B cell (primary cell): ENCODE data around the gene TMEM271. TPM values are rescaled to one million over a fixed set of nuclear protein-coding genes. Genes with fewer than 3 reads are reported as not detected.

ENCODE experiments used
- ATAC-seq: fragments of 200-7000 bp; cut with Tn5 transposase; one replicate; pipeline ENCODE4 v1.10.0; 2021; ENCODE audit warnings: low read depth, mild to moderate bottlenecking, moderate number of reproducible peaks, moderate library complexity
- CTCF ChIA-PET: fragments of 350-600 bp; sonication (Branson Sonifier 250); formaldehyde crosslinking; loops from one replicate; lab custom pipeline; 2021; ENCODE audit warnings: antibody characterized with exemption, inconsistent platforms; lab: Charles Lee
- POLR2A ChIA-PET: fragments of 350-600 bp; sonication (Branson Sonifier 250); formaldehyde crosslinking; loops from one replicate; lab custom pipeline; 2021; ENCODE audit warnings: antibody characterized with exemption; lab: Charles Lee
- DNase-seq: peaks from one replicate; pipeline ENCODE4 v3.0.0; 2013
- H2AFZ ChIP-seq: 2 replicates; pipeline ENCODE4 v1.6.1; 2012; ENCODE audit warnings: mild to moderate bottlenecking, low read depth, low read length; ENCODE audit not compliant: insufficient read depth, poor library complexity, severe bottlenecking
- H3K27ac ChIP-seq, 2 donors: 1 replicate in 1 of 2; 2 replicates in 1 of 2; pipeline ENCODE4 v1.5.1; 2012 to 2013; ENCODE audit warnings: low read length in 2 of 2, mild to moderate bottlenecking in 2 of 2, moderate library complexity in 1 of 2
- H3K27me3 ChIP-seq, 4 experiments: fragments of 200-600 bp in 1 of 4; sonication (generic) in 1 of 4; replicated peaks in 1 of 4; 1 replicate in 2 of 4; 2 replicates in 2 of 4; pipeline versions ENCODE4 v1.6.1 to v1.7.0; 2013 to 2016; ENCODE audit warnings: low read length in 3 of 4, mild to moderate bottlenecking in 2 of 4, mixed read lengths in 1 of 4, moderate library complexity in 1 of 4; ENCODE audit not compliant: insufficient read depth in 4 of 4, control insufficient read depth in 3 of 4; ENCODE audit errors: control extremely low read depth in 1 of 4
- H3K36me3 ChIP-seq, 2 experiments: replicated peaks in 1 of 2; 1 replicate in 1 of 2; 2 replicates in 1 of 2; pipeline versions ENCODE4 v1.6.1 to v1.7.1; 2013; ENCODE audit warnings: low read length in 1 of 2; ENCODE audit not compliant: insufficient read depth in 2 of 2, control insufficient read depth in 1 of 2; ENCODE audit errors: control extremely low read depth in 1 of 2, extremely low read depth in 1 of 2
- H3K4me1 ChIP-seq, 2 donors: fragments of 200-600 bp in 1 of 2; sonication (generic) in 1 of 2; 1 replicate in 1 of 2; 2 replicates in 1 of 2; pipeline versions ENCODE4 v1.5.1 to v1.6.1; 2013 to 2017; ENCODE audit warnings: low read length in 2 of 2; ENCODE audit not compliant: control insufficient read depth in 2 of 2, insufficient read depth in 2 of 2
- H3K4me2 ChIP-seq: replicated peaks from 2 replicates; pipeline ENCODE3; 2012; ENCODE audit warnings: mild to moderate bottlenecking, low read depth, low read length; ENCODE audit not compliant: poor library complexity, severe bottlenecking
- H3K4me3 ChIP-seq, 5 experiments: fragments of 200-600 bp in 1 of 5; sonication (generic) in 1 of 5; 1 replicate in 3 of 5; 2 replicates in 2 of 5; pipeline versions ENCODE4 v1.5.1 to v1.7.0; 2011 to 2016; ENCODE audit warnings: low read length in 4 of 5, mild to moderate bottlenecking in 4 of 5, low read depth in 2 of 5, control low read depth in 1 of 5, moderate library complexity in 1 of 5; ENCODE audit not compliant: insufficient read depth in 1 of 5; ENCODE audit errors: control extremely low read depth in 1 of 5, extremely low read depth in 1 of 5
- H3K79me2 ChIP-seq: fragments of 200-600 bp; sonication (generic); one replicate; pipeline ENCODE4 v1.6.0; 2016; ENCODE audit warnings: low read length; ENCODE audit not compliant: control insufficient read depth, insufficient read depth
- H3K9ac ChIP-seq: fragments of 200-600 bp; sonication (generic); 2 replicates; pipeline ENCODE4 v1.6.1; 2017; ENCODE audit warnings: mild to moderate bottlenecking, low read length, moderate library complexity
- H3K9me3 ChIP-seq, 3 donors: one replicate each; pipeline versions ENCODE4 v1.6.1 to v1.7.1; 2013; ENCODE audit warnings: low read length in 2 of 3; ENCODE audit not compliant: control insufficient read depth in 2 of 3, insufficient read depth in 1 of 3; ENCODE audit errors: control extremely low read depth in 1 of 3
- H4K20me1 ChIP-seq: 2 replicates; pipeline ENCODE4 v1.6.0; 2012; ENCODE audit warnings: mild to moderate bottlenecking, low read length; ENCODE audit not compliant: insufficient read depth, control insufficient read depth, poor library complexity, severe bottlenecking
- H3K27ac Mint-ChIP-seq: one replicate; pipeline ENCODE4 v1.8.0; 2021; ENCODE audit warnings: mixed read lengths
- H3K27me3 Mint-ChIP-seq: one replicate; pipeline ENCODE4 v1.8.0; 2021; ENCODE audit warnings: mixed read lengths
- H3K4me1 Mint-ChIP-seq: one replicate; pipeline ENCODE4 v1.8.0; 2021; ENCODE audit warnings: mixed read lengths
- H3K4me3 Mint-ChIP-seq: one replicate; pipeline ENCODE4 v1.8.0; 2021; ENCODE audit warnings: mixed read lengths
- H3K9me3 Mint-ChIP-seq: one replicate; pipeline ENCODE4 v1.8.0; 2022; ENCODE audit warnings: mixed read lengths; ENCODE audit not compliant: insufficient read depth
- EZH2 ChIP-seq: IDR thresholded peaks from 2 replicates; pipeline ENCODE4 v1.6.1; 2012; ENCODE audit warnings: borderline replicate concordance, low read depth, mild to moderate bottlenecking, moderate library complexity, low read length; ENCODE audit not compliant: insufficient read depth, poor library complexity, severe bottlenecking
- WGBS: methylation state at CpG from one replicate; pipeline ENCODE4 v1.1.5; 2013; ENCODE audit warnings: missing lambda C conversion rate; ENCODE audit not compliant: insufficient coverage; 5-methylcytosine and 5-hydroxymethylcytosine counted together
- intact Hi-C: fragments of 100-400 bp; cut with micrococcal nuclease; formaldehyde crosslinking; loops from one replicate; pipeline ENCODE4 v1.10.0; 2022
- polyA minus RNA-seq: library from RNA; depleted of rRNA, polyadenylated mRNA; stranded (reverse); fragments of >200 nt; gene quantifications from 2 replicates; pipeline ENCODE4 v1.2.3, GENCODE V29; 2012
- polyA plus RNA-seq: library from polyadenylated mRNA; depleted of rRNA; stranded (reverse); fragments of >200 nt; gene quantifications from 2 replicates; pipeline ENCODE4 v1.2.3, GENCODE V29; 2012
- total RNA-seq, 2 donors: library from RNA; stranded (reverse); fragments of 120-200 nt in 1 of 2; gene quantifications; 1 replicate in 1 of 2; 2 replicates in 1 of 2; pipeline versions ENCODE4 v1.2.3 to v1.2.4, GENCODE V29; 2013 to 2022
- TF ChIP-seq, protein P1 (sequence below): fragments of 200-600 bp; IDR thresholded peaks from one replicate; pipeline ENCODE4 v1.8.0; 2022; ENCODE audit warnings: antibody characterized with exemption, mild to moderate bottlenecking

TMEM271 gene, protein sequence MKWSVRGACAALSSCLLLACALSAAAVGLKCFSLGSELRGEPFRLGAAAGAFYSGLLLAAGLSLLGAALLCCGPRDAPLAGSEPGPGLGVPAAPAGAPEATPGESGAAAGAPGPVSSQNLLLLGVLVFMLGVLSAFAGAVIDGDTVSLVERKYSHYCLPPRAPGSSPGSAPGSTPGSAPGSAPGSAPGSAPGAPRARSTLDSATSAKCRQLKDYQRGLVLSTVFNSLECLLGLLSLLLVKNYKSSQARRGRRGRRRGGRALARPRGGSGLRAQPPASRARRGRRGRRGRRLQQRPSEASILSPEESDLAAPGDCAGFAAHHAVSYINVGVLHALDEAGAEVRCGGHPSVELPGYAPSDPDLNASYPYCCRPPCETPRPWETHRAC
- total RNA-seq (not detected in 2 replicates), polyA plus RNA-seq (not detected in 2 replicates), polyA minus RNA-seq (not detected in 2 replicates)
- not detected for total RNA-seq (2013)

DNA sequence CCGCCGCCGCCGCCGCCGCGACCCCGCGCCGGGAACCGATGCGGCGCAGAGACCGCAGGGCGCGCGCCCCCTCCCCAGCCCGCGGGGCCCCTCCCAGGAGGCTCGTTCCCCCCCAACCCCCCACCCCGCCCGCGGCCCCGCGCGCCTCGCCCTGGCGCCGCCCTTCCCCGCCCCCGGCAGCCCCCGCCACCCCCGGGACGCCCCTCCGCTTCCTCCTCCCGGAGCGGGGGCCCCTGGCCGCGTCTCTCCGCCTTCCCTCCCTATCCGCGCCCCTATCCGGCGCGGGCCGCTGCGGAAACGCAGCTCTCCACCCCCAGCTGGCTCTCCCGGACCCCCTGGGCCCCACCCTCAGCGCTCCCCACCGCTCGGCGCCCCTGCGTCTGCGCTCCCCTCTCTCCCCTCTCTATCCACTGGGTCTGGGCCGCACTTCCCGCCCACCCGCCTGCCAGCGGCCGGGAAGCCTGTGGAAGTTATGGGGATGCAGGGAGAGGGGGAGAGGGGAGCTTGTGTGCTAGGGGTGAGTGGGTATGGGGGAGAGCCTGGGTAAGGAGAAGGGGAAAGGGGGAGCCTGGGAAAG lies at the start of gene TMEM271:
Gene TMEM271, minus strand, starts transcription at position 51 of the 577 bp plus-strand sequence. CDS start 233 bp downstream, outside the sequence.
- no peaks in the 10 kb centered on the region for H3K36me3 ChIP-seq
- ChIA-PET CTCF (no interaction called here), POLR2A (no interaction called here)
- H2AFZ ChIP-seq, result no peak within 1 kb of the TSS
- no peak within 1 kb of the TSS for H3K4me3 ChIP-seq
- no peaks in the 10 kb centered on the region for H3K9me3 Mint-ChIP-seq
- DNase-seq (no peak), ATAC-seq (no peak)
- TF ChIP-seq, protein P1, sequence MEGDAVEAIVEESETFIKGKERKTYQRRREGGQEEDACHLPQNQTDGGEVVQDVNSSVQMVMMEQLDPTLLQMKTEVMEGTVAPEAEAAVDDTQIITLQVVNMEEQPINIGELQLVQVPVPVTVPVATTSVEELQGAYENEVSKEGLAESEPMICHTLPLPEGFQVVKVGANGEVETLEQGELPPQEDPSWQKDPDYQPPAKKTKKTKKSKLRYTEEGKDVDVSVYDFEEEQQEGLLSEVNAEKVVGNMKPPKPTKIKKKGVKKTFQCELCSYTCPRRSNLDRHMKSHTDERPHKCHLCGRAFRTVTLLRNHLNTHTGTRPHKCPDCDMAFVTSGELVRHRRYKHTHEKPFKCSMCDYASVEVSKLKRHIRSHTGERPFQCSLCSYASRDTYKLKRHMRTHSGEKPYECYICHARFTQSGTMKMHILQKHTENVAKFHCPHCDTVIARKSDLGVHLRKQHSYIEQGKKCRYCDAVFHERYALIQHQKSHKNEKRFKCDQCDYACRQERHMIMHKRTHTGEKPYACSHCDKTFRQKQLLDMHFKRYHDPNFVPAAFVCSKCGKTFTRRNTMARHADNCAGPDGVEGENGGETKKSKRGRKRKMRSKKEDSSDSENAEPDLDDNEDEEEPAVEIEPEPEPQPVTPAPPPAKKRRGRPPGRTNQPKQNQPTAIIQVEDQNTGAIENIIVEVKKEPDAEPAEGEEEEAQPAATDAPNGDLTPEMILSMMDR, result no peak
- TF ChIP-seq EZH2, result no peak
- H3K9me3 ChIP-seq, result peaks cover 0 to 52% (median 0%) of the 10 kb centered on the region in 3 donors
- no peak within 1 kb of the TSS for H3K27ac ChIP-seq
- H3K4me1 Mint-ChIP-seq, result peaks cover 17% of the 10 kb centered on the region
- H4K20me1 ChIP-seq, result no peaks in the 10 kb centered on the region
- peaks cover 13 to 19% of the 10 kb centered on the region in 2 donors for H3K4me1 ChIP-seq
- peak within 1 kb of the TSS; percentile 53 for H3K4me2 ChIP-seq
- peak within 1 kb of the TSS; percentile 48 for H3K4me3 Mint-ChIP-seq
- no peak within 1 kb of the TSS for H3K9ac ChIP-seq
- H3K27me3 ChIP-seq, result peaks cover 0 to 59% (median 17%) of the 10 kb centered on the region in 4 experiments
- no peak within 1 kb of the TSS for H3K27ac Mint-ChIP-seq
- intact Hi-C loops, result no loop called here
- WGBS, result 4% methylated on average over 14 of the region's 60 CpGs
- no peaks in the 10 kb centered on the region for H3K79me2 ChIP-seq
- H3K27me3 Mint-ChIP-seq, result peaks cover 53% of the 10 kb centered on the region
